ENCODE results near the gene AGAP2. TPM values are rescaled to one million over a fixed set of nuclear protein-coding genes. Genes with fewer than 3 reads are reported as not detected.

AGAP2 gene
- polyA plus RNA-seq, 2 of the 4 experiments (the other 2 are of a cell fraction), result 0.26 to 0.45 TPM

- Histone ChIP-seq H3K27ac (no peak overlapping the region), H3K4me3 (no peak overlapping the region), H3K4me1 (peaks cover 10% of the 10 kb centered on the region; the same call in 2 of the 3 replicates), H3K4me2 (no peak overlapping the region), H3K9me3 (no peaks in the 10 kb centered on the region)
- POLR2A ChIA-PET, result interaction anchor here (1.4 to 1.9 kb wide), 2 partner anchors 13 to 15 kb away, joined by 3 to 6 read pairs; partner anchors contain the start of genes EEF1AKMT3, METTL1 and TSPAN31
- DNase-seq (ENCODE audit: low read depth in 1 of 2, low spot score in 1 of 2), result peak in 1 of 2 experiments; percentile 68
- ATAC-seq, result peak; percentile 42 to 64; a peak in 4 of 6 replicates
- WGBS (ENCODE audit: missing lambda C conversion rate), result 9% methylated on average over 3 of the region's 3 CpGs
- no peak for TF ChIP-seq POLR2A (IDR thresholded peaks at IDR 0.05; ENCODE audit: low read length)
- TF ChIP-seq, protein P1, sequence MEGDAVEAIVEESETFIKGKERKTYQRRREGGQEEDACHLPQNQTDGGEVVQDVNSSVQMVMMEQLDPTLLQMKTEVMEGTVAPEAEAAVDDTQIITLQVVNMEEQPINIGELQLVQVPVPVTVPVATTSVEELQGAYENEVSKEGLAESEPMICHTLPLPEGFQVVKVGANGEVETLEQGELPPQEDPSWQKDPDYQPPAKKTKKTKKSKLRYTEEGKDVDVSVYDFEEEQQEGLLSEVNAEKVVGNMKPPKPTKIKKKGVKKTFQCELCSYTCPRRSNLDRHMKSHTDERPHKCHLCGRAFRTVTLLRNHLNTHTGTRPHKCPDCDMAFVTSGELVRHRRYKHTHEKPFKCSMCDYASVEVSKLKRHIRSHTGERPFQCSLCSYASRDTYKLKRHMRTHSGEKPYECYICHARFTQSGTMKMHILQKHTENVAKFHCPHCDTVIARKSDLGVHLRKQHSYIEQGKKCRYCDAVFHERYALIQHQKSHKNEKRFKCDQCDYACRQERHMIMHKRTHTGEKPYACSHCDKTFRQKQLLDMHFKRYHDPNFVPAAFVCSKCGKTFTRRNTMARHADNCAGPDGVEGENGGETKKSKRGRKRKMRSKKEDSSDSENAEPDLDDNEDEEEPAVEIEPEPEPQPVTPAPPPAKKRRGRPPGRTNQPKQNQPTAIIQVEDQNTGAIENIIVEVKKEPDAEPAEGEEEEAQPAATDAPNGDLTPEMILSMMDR (IDR thresholded peaks at IDR 0.05), result peak; percentile 61
- CTCF ChIA-PET, result interaction anchor here (0.7 to 2.4 kb wide), 21 partner anchors 8 to 174 kb away, joined by 3 to 16 read pairs (median 4); partner anchors contain the start of genes AVIL, CYP27B1, EEF1AKMT3 and METTL1
- FAIRE-seq, result no peak
Observed at GRCh38 chr12:57759360-57759980, 20.9 kb upstream of the AGAP2 start.

DNA sequence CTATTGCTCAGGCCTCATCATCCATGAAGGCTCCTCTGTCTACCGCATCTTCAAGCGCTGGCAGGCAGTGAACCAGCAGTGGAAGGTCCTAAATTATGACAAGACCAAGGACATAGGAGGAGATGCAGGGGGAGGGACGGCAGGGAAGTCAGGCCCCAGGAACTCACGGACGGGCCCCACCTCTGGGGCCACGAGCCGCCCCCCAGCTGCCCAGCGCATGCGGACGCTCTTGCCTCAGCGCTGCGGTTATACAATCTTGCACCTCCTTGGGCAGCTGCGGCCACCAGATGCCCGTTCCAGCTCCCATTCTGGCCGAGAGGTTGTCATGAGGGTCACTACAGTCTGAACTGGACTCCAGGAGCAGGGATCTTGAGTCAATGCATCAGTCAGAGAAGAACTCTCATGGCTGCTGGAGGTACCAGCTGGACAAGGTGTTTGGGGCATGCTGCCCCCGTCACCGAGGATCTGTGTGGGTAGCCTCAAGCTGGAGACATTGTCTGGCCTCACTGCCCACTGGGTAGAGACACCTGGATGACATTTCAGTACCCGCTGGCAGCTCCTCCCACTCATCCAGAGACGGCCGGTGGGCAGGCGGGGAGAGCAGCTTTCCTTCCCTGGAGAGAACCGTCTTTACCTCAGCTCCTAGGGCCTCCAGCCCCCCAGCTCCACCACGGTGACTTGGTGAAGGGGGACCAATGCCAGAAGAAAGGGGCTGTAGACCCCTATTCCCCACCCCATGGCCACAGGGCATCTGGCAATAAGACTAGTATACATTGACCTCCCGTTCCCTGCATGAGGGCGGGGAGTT, 20.2 kb upstream of the AGAP2 start:
- no peak overlapping the region for H3K4me2 ChIP-seq
- H3K4me1 ChIP-seq, result peaks cover 16% of the 10 kb centered on the region
- no peak for FAIRE-seq
- ChIA-PET CTCF (interaction anchor here (0.7 to 2.4 kb wide), 17 partner anchors 9 to 147 kb away, joined by 3 to 16 read pairs (median 5); partner anchors contain the start of genes CYP27B1, EEF1AKMT3, METTL1 and TSFM), POLR2A (interaction anchor here (1.4 to 1.9 kb wide), 2 partner anchors 13 to 14 kb away, joined by 3 to 6 read pairs; partner anchors contain the start of genes EEF1AKMT3, METTL1 and TSPAN31)
- no peak for TF ChIP-seq RARB (CRISPR knock-in tag; IDR thresholded peaks at IDR 0.05)
- no peaks in the 10 kb centered on the region for H3K9me3 ChIP-seq
- H3K27ac ChIP-seq, result no peak overlapping the region
- H3K4me3 ChIP-seq, result no peak overlapping the region
- no peak for ATAC-seq
- DNase-seq (ENCODE audit: low read depth in 1 of 2, low spot score in 1 of 2), result no peak
- 81% methylated on average over 25 of the region's 25 CpGs for WGBS (ENCODE audit: missing lambda C conversion rate)

DNA sequence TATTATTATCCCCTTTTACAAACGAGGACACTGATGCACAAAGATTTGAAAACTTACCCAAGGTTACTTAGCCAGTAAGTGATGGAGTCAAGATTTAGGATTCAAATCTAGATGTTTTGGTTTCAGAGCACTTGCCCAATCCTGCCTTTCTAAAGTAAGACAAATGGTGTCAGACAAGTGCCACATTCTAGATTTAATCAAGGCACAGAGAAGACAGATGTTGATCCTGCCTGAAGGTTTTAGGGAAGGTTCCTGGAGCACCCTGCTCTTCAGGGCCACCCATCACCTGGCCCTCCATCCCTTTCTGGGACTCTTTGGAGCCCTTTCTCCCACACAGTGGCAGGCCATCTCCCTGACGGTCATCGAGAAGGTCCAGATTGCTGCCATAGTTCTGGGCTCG, 19.2 kb upstream of the AGAP2 start:
- no peak for FAIRE-seq
- Histone ChIP-seq H3K9me3 (no peaks in the 10 kb centered on the region), H3K4me1 (peaks cover 26% of the 10 kb centered on the region), H3K4me3 (no peak overlapping the region), H3K27ac (no peak overlapping the region), H3K4me2 (no peak overlapping the region)
- no peak for ATAC-seq
- TF ChIP-seq MYC (IDR thresholded peaks at IDR 0.05; ENCODE audit: borderline replicate concordance, low read length) (no peak), POLR2A (IDR thresholded peaks at IDR 0.05; ENCODE audit: low read length) (no peak), CHD2 (IDR thresholded peaks at IDR 0.05; ENCODE audit: low read length, partially characterized antibody) (no peak), RARB (CRISPR knock-in tag; IDR thresholded peaks at IDR 0.05) (no peak), RFX5 (IDR thresholded peaks at IDR 0.05) (no peak), ZFP36 (IDR thresholded peaks at IDR 0.05; ENCODE audit: borderline replicate concordance, partially characterized antibody) (no peak)
- TF ChIP-seq, protein P2, sequence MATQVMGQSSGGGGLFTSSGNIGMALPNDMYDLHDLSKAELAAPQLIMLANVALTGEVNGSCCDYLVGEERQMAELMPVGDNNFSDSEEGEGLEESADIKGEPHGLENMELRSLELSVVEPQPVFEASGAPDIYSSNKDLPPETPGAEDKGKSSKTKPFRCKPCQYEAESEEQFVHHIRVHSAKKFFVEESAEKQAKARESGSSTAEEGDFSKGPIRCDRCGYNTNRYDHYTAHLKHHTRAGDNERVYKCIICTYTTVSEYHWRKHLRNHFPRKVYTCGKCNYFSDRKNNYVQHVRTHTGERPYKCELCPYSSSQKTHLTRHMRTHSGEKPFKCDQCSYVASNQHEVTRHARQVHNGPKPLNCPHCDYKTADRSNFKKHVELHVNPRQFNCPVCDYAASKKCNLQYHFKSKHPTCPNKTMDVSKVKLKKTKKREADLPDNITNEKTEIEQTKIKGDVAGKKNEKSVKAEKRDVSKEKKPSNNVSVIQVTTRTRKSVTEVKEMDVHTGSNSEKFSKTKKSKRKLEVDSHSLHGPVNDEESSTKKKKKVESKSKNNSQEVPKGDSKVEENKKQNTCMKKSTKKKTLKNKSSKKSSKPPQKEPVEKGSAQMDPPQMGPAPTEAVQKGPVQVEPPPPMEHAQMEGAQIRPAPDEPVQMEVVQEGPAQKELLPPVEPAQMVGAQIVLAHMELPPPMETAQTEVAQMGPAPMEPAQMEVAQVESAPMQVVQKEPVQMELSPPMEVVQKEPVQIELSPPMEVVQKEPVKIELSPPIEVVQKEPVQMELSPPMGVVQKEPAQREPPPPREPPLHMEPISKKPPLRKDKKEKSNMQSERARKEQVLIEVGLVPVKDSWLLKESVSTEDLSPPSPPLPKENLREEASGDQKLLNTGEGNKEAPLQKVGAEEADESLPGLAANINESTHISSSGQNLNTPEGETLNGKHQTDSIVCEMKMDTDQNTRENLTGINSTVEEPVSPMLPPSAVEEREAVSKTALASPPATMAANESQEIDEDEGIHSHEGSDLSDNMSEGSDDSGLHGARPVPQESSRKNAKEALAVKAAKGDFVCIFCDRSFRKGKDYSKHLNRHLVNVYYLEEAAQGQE (IDR thresholded peaks at IDR 0.05), result no peak
- ChIA-PET CTCF (interaction anchor here (1.3 to 2.9 kb wide), 6 partner anchors 13 to 101 kb away, joined by 3 to 22 read pairs (median 8); partner anchors contain the start of gene TSPAN31), POLR2A (no interaction called here)
- no peak for DNase-seq (ENCODE audit: low read depth in 1 of 2, low spot score in 1 of 2)
- 72% methylated on average over 4 of the region's 4 CpGs for WGBS (ENCODE audit: missing lambda C conversion rate)
